WTC11 (cell line): ENCODE results near the gene UNC13C. TPM values are rescaled to one million over a fixed set of nuclear protein-coding genes. Genes with fewer than 3 reads are reported as not detected.

Source experiments
- ATAC-seq: fragments of 200-7000 bp; cut with Tn5 transposase; 2 replicates; pipeline ENCODE4 v1.10.0; 2021; ENCODE audit warnings: mild to moderate bottlenecking, moderate library complexity
- CTCF ChIA-PET: fragments of 300-600 bp; sonication (Branson Sonifier 250); formaldehyde crosslinking; loops from one replicate; lab custom pipeline; 2021; ENCODE audit warnings: antibody characterized with exemption; lab: Charles Lee
- POLR2A ChIA-PET: fragments of 350-600 bp; sonication (Branson Sonifier 250); formaldehyde crosslinking; loops from one replicate; lab custom pipeline; 2021; ENCODE audit warnings: antibody characterized with exemption; lab: Charles Lee
- DNase-seq: peaks from one replicate; pipeline ENCODE4 v3.0.0; 2021; ENCODE audit warnings: low spot score
- H3K27ac Mint-ChIP-seq: 2 replicates; pipeline ENCODE4 v1.8.0; 2021; ENCODE audit warnings: mixed read lengths
- H3K27me3 Mint-ChIP-seq: 2 replicates; pipeline ENCODE4 v1.8.0; 2021; ENCODE audit warnings: low read depth, mild to moderate bottlenecking, moderate library complexity, mixed read lengths
- H3K36me3 Mint-ChIP-seq: 2 replicates; pipeline ENCODE4 v1.8.0; 2021; ENCODE audit warnings: mixed read lengths
- H3K4me1 Mint-ChIP-seq: 2 replicates; pipeline ENCODE4 v1.8.0; 2022; ENCODE audit warnings: mixed read lengths
- H3K4me3 Mint-ChIP-seq: 2 replicates; pipeline ENCODE4 v1.8.0; 2021; ENCODE audit warnings: mild to moderate bottlenecking, moderate library complexity, mixed read lengths
- H3K9me3 Mint-ChIP-seq: 2 replicates; pipeline ENCODE4 v1.8.0; 2021; ENCODE audit warnings: mixed read lengths
- FOXP1 ChIP-seq: sonication (generic); formaldehyde crosslinking; IDR thresholded peaks from 2 replicates; pipeline ENCODE4 v1.8.0; 2022; ENCODE audit warnings: missing genetic modification reagents, mild to moderate bottlenecking, moderate library complexity, borderline replicate concordance
- GRHL2 ChIP-seq: fragments of 250-450 bp; sonication (Bioruptor Pico); IDR thresholded peaks from 2 replicates; pipeline ENCODE4 v1.8.0; 2022; ENCODE audit warnings: mild to moderate bottlenecking, moderate library complexity; ENCODE audit not compliant: insufficient replicate concordance, severe bottlenecking
- HMGA2 ChIP-seq: fragments of 250-450 bp; sonication (Bioruptor Pico); IDR thresholded peaks from 2 replicates; pipeline ENCODE4 v1.4.0; 2021; ENCODE audit warnings: mild to moderate bottlenecking, moderate library complexity
- JUN ChIP-seq: sonication (generic); formaldehyde crosslinking; IDR thresholded peaks from 2 replicates; pipeline ENCODE4 v1.8.0; 2023; ENCODE audit warnings: mild to moderate bottlenecking, missing genetic modification reagents
- MYBL2 ChIP-seq: sonication (generic); formaldehyde crosslinking; IDR thresholded peaks from 2 replicates; pipeline ENCODE4 v1.8.1; 2023; ENCODE audit warnings: mild to moderate bottlenecking, moderate library complexity, missing genetic modification reagents
- NFE2L1 ChIP-seq: sonication (generic); formaldehyde crosslinking; IDR thresholded peaks from 2 replicates; pipeline ENCODE4 v1.8.1; 2023; ENCODE audit warnings: missing genetic modification reagents
- NFYB ChIP-seq: sonication (generic); formaldehyde crosslinking; conservative IDR thresholded peaks from 2 replicates; pipeline ENCODE4 v1.8.0; 2022; ENCODE audit warnings: low read depth, missing genetic modification reagents
- OVOL2 ChIP-seq: fragments of 250-450 bp; sonication (Bioruptor Pico); IDR thresholded peaks from 2 replicates; pipeline ENCODE4 v1.9.0; 2021; ENCODE audit warnings: mild to moderate bottlenecking, borderline replicate concordance
- PRDM15 ChIP-seq: sonication (generic); formaldehyde crosslinking; IDR thresholded peaks from 2 replicates; pipeline ENCODE4 v1.8.0; 2022; ENCODE audit warnings: missing genetic modification reagents
- SMAD3 ChIP-seq: sonication (generic); formaldehyde crosslinking; IDR thresholded peaks from 2 replicates; pipeline ENCODE4 v1.8.0; 2022; ENCODE audit warnings: missing genetic modification reagents, mild to moderate bottlenecking, borderline replicate concordance
- SOX15 ChIP-seq: fragments of 250-450 bp; sonication (Bioruptor Pico); IDR thresholded peaks from 2 replicates; pipeline ENCODE4 v1.9.0; 2021; ENCODE audit warnings: mild to moderate bottlenecking
- TCF7 ChIP-seq: sonication (generic); formaldehyde crosslinking; IDR thresholded peaks from 2 replicates; pipeline ENCODE4 v1.8.0; 2022; ENCODE audit warnings: mild to moderate bottlenecking, low read depth, missing genetic modification reagents, moderate library complexity
- ZNF396 ChIP-seq: fragments of 250-450 bp; sonication (Bioruptor Pico); IDR thresholded peaks from 2 replicates; pipeline ENCODE4 v1.8.0; 2021; ENCODE audit warnings: mild to moderate bottlenecking, moderate library complexity, borderline replicate concordance
- ZNF532 ChIP-seq: fragments of 250-450 bp; sonication (Bioruptor Pico); IDR thresholded peaks from 2 replicates; pipeline ENCODE4 v1.9.0; 2021; ENCODE audit warnings: mild to moderate bottlenecking, borderline replicate concordance
- total RNA-seq: library from RNA; stranded (reverse); gene quantifications from 3 replicates; pipeline ENCODE4 v1.2.3, GENCODE V29; 2021
- TF ChIP-seq, protein P1 (sequence below): sonication (generic); formaldehyde crosslinking; IDR thresholded peaks from 2 replicates; pipeline ENCODE4 v1.8.1; 2023; ENCODE audit warnings: mild to moderate bottlenecking, missing genetic modification reagents
- TF ChIP-seq, protein P2 (sequence below): sonication (generic); formaldehyde crosslinking; IDR thresholded peaks from 2 replicates; pipeline ENCODE4 v1.8.0; 2023; ENCODE audit warnings: mild to moderate bottlenecking, missing genetic modification reagents
- TF ChIP-seq, protein P3 (sequence below): sonication (generic); formaldehyde crosslinking; IDR thresholded peaks from 2 replicates; pipeline ENCODE4 v1.8.1; 2022; ENCODE audit warnings: missing genetic modification reagents, borderline replicate concordance

Gene UNC13C
- total RNA-seq, 1 experiment from 2014 or later = 0.07 TPM

DNA sequence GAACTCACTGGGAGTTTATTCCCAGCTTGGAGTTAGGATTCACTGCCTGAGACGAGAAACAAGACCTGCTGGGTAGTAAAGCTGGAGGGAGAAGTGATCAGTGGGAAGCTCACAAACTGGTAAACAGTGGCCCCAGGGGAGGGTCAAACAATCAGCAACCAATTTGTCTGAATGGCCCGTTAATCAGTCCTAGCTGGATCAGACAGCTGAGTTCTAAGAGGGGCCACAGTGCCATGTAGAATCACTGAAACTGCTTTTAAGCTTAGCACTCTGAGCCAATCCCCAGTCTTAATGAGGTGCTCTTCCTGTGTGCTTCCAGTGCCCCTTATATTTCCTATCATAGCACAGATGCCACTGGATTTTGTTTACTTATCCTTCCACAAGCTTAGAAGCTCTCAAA, 626.8 kb downstream of the UNC13C start (continued):
- no peak for TF ChIP-seq ZNF532
- TF ChIP-seq, protein P1, sequence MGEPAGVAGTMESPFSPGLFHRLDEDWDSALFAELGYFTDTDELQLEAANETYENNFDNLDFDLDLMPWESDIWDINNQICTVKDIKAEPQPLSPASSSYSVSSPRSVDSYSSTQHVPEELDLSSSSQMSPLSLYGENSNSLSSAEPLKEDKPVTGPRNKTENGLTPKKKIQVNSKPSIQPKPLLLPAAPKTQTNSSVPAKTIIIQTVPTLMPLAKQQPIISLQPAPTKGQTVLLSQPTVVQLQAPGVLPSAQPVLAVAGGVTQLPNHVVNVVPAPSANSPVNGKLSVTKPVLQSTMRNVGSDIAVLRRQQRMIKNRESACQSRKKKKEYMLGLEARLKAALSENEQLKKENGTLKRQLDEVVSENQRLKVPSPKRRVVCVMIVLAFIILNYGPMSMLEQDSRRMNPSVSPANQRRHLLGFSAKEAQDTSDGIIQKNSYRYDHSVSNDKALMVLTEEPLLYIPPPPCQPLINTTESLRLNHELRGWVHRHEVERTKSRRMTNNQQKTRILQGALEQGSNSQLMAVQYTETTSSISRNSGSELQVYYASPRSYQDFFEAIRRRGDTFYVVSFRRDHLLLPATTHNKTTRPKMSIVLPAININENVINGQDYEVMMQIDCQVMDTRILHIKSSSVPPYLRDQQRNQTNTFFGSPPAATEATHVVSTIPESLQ (CRISPR knock-in tag) = no peak
- TF ChIP-seq PRDM15 = no peak
- no peak for TF ChIP-seq NFE2L1 (CRISPR knock-in tag)
- TF ChIP-seq SOX15 (CRISPR knock-in tag) = no peak
- TF ChIP-seq, protein P2, sequence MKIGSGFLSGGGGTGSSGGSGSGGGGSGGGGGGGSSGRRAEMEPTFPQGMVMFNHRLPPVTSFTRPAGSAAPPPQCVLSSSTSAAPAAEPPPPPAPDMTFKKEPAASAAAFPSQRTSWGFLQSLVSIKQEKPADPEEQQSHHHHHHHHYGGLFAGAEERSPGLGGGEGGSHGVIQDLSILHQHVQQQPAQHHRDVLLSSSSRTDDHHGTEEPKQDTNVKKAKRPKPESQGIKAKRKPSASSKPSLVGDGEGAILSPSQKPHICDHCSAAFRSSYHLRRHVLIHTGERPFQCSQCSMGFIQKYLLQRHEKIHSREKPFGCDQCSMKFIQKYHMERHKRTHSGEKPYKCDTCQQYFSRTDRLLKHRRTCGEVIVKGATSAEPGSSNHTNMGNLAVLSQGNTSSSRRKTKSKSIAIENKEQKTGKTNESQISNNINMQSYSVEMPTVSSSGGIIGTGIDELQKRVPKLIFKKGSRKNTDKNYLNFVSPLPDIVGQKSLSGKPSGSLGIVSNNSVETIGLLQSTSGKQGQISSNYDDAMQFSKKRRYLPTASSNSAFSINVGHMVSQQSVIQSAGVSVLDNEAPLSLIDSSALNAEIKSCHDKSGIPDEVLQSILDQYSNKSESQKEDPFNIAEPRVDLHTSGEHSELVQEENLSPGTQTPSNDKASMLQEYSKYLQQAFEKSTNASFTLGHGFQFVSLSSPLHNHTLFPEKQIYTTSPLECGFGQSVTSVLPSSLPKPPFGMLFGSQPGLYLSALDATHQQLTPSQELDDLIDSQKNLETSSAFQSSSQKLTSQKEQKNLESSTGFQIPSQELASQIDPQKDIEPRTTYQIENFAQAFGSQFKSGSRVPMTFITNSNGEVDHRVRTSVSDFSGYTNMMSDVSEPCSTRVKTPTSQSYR (CRISPR knock-in tag) = no peak
- TF ChIP-seq ZNF396 = no peak
- TF ChIP-seq JUN (CRISPR knock-in tag) = no peak
- no peak for TF ChIP-seq MYBL2
- TF ChIP-seq OVOL2 (CRISPR knock-in tag) = no peak
- no peak for TF ChIP-seq SMAD3
- no peak for TF ChIP-seq TCF7 (CRISPR knock-in tag)

GRCh38 chr15:54605556-54605955, 627.3 kb downstream of the UNC13C start:
- DNase-seq (no peak), ATAC-seq (no peak)
- peaks cover 48% of the 10 kb centered on the region for H3K27me3 Mint-ChIP-seq
- peaks cover 24% of the 10 kb centered on the region for H3K4me1 Mint-ChIP-seq
- no peak overlapping the region for H3K27ac Mint-ChIP-seq
- H3K36me3 Mint-ChIP-seq = no peaks in the 10 kb centered on the region
- CTCF ChIA-PET = interaction anchor here (1.0 to 1.4 kb wide), 3 partner anchors 11 to 522 kb away, joined by 3 to 7 read pairs (median 4); no protein-coding TSS in a partner anchor
- H3K9me3 Mint-ChIP-seq = no peaks in the 10 kb centered on the region
- TF ChIP-seq, protein P3, sequence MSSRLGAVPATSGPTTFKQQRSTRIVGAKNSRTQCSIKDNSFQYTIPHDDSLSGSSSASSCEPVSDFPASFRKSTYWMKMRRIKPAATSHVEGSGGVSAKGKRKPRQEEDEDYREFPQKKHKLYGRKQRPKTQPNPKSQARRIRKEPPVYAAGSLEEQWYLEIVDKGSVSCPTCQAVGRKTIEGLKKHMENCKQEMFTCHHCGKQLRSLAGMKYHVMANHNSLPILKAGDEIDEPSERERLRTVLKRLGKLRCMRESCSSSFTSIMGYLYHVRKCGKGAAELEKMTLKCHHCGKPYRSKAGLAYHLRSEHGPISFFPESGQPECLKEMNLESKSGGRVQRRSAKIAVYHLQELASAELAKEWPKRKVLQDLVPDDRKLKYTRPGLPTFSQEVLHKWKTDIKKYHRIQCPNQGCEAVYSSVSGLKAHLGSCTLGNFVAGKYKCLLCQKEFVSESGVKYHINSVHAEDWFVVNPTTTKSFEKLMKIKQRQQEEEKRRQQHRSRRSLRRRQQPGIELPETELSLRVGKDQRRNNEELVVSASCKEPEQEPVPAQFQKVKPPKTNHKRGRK (CRISPR knock-in tag) = no peak
- TF ChIP-seq NFYB (CRISPR knock-in tag) (no peak), HMGA2 (CRISPR knock-in tag) (no peak), GRHL2 (no peak), FOXP1 (CRISPR knock-in tag) (no peak)
- TF ChIP-seq, protein P1 (CRISPR knock-in tag) = no peak
- POLR2A ChIA-PET = no interaction called here
- no peak overlapping the region for H3K4me3 Mint-ChIP-seq
